SU-DHL-6 (cell line): ENCODE measurements around the gene NFATC1.
A peak's percentile ranks its signal among the peaks of the same experiment; 100 is the strongest.

Experiments used
- H2AFZ ChIP-seq: fragments of 200-600 bp; sonication (generic); 2 replicates; pipeline ENCODE4 v1.6.1; 2014; ENCODE audit warnings: low read depth, mild to moderate bottlenecking, moderate library complexity, mixed read lengths, antibody characterized with exemption, low read length; ENCODE audit not compliant: severe bottlenecking
- H3F3A ChIP-seq: fragments of 200-600 bp; shearing (Covaris generic); 2 replicates; pipeline ENCODE4 v1.6.0; 2016; ENCODE audit warnings: antibody characterized with exemption, mild to moderate bottlenecking; ENCODE audit not compliant: insufficient read depth
- H3K27ac ChIP-seq: fragments of 200-600 bp; sonication (generic); 2 replicates; pipeline ENCODE4 v1.5.1; 2016; ENCODE audit warnings: low read depth, mild to moderate bottlenecking, low read length, moderate library complexity, mixed read lengths
- H3K27me3 ChIP-seq: fragments of 200-600 bp; sonication (generic), shearing (Covaris generic); 2 replicates; pipeline ENCODE4 v1.6.0; 2014; ENCODE audit warnings: mild to moderate bottlenecking, low read length
- H3K36me3 ChIP-seq: fragments of 200-600 bp; sonication (generic); 2 replicates; pipeline ENCODE4 v1.6.1; 2014; ENCODE audit warnings: mild to moderate bottlenecking, low read length, mixed read lengths
- H3K4me2 ChIP-seq: fragments of 300-600, 200-600 bp; shearing (Covaris generic), sonication (generic); 2 replicates; pipeline ENCODE4 v1.6.0; 2014; ENCODE audit warnings: low read length, low read depth, mild to moderate bottlenecking; ENCODE audit not compliant: poor library complexity, severe bottlenecking
- H3K4me3 ChIP-seq: fragments of 200-600 bp; sonication (generic); 2 replicates; pipeline ENCODE4 v1.5.1; 2014; ENCODE audit warnings: antibody characterized with exemption, low read length, mild to moderate bottlenecking, mixed read lengths; ENCODE audit not compliant: insufficient read depth, poor library complexity, severe bottlenecking
- H3K79me2 ChIP-seq: fragments of 200-600 bp; sonication (generic); 2 replicates; pipeline ENCODE4 v1.6.1; 2014; ENCODE audit warnings: mild to moderate bottlenecking, low read length, moderate library complexity; ENCODE audit not compliant: insufficient read depth
- H3K9ac ChIP-seq: fragments of 200-600 bp; sonication (generic); 2 replicates; pipeline ENCODE4 v1.7.0; 2014; ENCODE audit warnings: mild to moderate bottlenecking, low read length
- H3K9me2 ChIP-seq: fragments of 200-600 bp; sonication (generic); replicated peaks from 2 replicates; pipeline ENCODE4 v1.6.1; 2014; ENCODE audit warnings: low read length; ENCODE audit not compliant: insufficient read depth
- H3K9me3 ChIP-seq: fragments of 200-600 bp; sonication (generic); 2 replicates; pipeline ENCODE4 v1.6.1; 2014; ENCODE audit warnings: low read length, mixed read lengths; ENCODE audit not compliant: insufficient read depth
- H4K20me1 ChIP-seq: fragments of 200-600 bp; sonication (generic); 2 replicates; pipeline ENCODE4 v1.6.1; 2014; ENCODE audit warnings: low read depth, mild to moderate bottlenecking, antibody characterized with exemption, low read length, moderate library complexity, mixed read lengths
- EZH2phosphoT487 ChIP-seq: fragments of 200-600 bp; sonication (generic), shearing (Covaris generic); conservative IDR thresholded peaks from 2 replicates; pipeline ENCODE4 v1.6.1; 2018; ENCODE audit warnings: mild to moderate bottlenecking, antibody characterized with exemption, low read length, moderate library complexity, mixed read lengths
- TF ChIP-seq, protein P1 (sequence below): fragments of 200-600 bp; sonication (generic); IDR thresholded peaks from one replicate; pipeline ENCODE4 v1.5.1; 2017; ENCODE audit warnings: antibody characterized with exemption, mild to moderate bottlenecking, low read length, moderate library complexity; ENCODE audit not compliant: insufficient read depth, poor library complexity, severe bottlenecking

The NFATC1 gene

DNA sequence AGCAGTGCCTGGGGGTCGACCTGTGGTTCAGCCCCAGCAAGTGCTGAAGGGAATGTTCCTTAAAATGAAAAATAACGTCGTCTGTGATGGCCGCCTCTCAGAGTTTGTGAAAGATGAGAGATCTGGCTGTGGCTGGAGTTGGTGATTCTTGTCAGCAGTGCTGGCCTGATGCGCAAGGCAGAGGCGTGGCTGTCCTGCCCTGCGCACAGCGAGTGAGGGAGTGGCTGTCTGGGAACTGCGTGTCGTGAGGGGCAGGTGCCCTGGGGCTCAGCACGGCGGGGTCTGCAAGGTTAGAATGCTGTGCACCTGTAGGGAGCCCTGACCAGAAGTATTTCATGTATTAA is 8.8 kb downstream of the NFATC1 start:
- Histone ChIP-seq H3K9me2 (no peaks in the 10 kb centered on the region), H4K20me1 (no peaks in the 10 kb centered on the region), H2AFZ (no peak overlapping the region), H3K79me2 (peaks cover 26% of the 10 kb centered on the region; the same call in 1 of the 2 replicates), H3K9ac (peak overlapping the region; percentile 45), H3K36me3 (no peaks in the 10 kb centered on the region), H3K9me3 (no peaks in the 10 kb centered on the region), H3K27ac (peak overlapping the region; percentile 65; the same call in 1 of the 2 replicates), H3K4me2 (peak overlapping the region; percentile 65), H3K27me3 (no peaks in the 10 kb centered on the region), H3F3A (peaks cover 4% of the 10 kb centered on the region; the same call in 1 of the 2 replicates), H3K4me3 (no peak overlapping the region)
- no peak for TF ChIP-seq EZH2phosphoT487

DNA sequence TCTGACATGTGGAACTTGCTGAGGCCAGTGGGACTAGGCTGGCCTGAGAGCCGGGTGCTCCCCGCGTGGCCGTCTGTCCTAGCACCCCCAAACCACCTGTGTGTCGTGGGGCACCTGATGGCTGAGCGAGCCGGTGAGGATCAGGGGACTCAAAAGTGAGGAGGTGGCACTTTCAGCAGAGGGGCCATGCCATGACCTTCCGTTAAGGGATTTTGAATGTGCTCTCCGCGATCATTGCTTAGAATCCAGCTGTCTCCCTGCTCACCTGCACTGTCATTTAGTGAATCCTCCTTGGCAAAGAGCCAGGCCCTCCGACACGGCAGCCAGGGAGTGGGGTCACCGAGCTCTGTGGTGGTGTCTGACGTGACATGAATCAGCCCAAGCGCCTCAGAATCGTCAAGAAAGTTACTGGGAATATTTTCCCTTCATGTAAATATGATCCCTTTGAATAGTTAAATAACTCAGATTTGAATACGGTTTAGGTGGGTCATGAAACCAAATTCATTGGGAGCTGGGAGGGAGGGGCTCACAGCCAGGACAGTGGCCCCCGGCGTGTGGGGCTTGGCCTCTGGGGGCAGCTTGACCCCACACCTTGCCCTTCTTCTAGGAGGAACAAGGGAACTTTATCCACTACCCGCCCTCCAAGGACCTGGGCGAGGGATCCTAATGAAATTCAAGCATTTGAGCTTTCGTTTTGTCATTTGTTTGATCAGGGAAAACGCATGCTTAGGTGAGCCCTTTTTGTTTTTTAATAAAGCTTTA is 9.5 kb downstream of the NFATC1 start:
- H3K9me2 ChIP-seq = no peaks in the 10 kb centered on the region
- no peaks in the 10 kb centered on the region for H3K27me3 ChIP-seq
- peaks cover 26% of the 10 kb centered on the region; the same call in 1 of the 2 replicates for H3K79me2 ChIP-seq
- TF ChIP-seq EZH2phosphoT487 = no peak
- TF ChIP-seq, protein P1, sequence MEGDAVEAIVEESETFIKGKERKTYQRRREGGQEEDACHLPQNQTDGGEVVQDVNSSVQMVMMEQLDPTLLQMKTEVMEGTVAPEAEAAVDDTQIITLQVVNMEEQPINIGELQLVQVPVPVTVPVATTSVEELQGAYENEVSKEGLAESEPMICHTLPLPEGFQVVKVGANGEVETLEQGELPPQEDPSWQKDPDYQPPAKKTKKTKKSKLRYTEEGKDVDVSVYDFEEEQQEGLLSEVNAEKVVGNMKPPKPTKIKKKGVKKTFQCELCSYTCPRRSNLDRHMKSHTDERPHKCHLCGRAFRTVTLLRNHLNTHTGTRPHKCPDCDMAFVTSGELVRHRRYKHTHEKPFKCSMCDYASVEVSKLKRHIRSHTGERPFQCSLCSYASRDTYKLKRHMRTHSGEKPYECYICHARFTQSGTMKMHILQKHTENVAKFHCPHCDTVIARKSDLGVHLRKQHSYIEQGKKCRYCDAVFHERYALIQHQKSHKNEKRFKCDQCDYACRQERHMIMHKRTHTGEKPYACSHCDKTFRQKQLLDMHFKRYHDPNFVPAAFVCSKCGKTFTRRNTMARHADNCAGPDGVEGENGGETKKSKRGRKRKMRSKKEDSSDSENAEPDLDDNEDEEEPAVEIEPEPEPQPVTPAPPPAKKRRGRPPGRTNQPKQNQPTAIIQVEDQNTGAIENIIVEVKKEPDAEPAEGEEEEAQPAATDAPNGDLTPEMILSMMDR = no peak
- H3K9me3 ChIP-seq = no peaks in the 10 kb centered on the region
- H3K4me2 ChIP-seq = peak overlapping the region; percentile 65
- H3K9ac ChIP-seq = peak overlapping the region; percentile 45
- peak overlapping the region; percentile 65 for H3K27ac ChIP-seq
- peak overlapping the region; percentile 52 for H2AFZ ChIP-seq
- H3K4me3 ChIP-seq = peak overlapping the region; percentile 20
- H3K36me3 ChIP-seq = no peaks in the 10 kb centered on the region
- peaks cover 4% of the 10 kb centered on the region; the same call in 1 of the 2 replicates for H3F3A ChIP-seq
- no peaks in the 10 kb centered on the region for H4K20me1 ChIP-seq

DNA sequence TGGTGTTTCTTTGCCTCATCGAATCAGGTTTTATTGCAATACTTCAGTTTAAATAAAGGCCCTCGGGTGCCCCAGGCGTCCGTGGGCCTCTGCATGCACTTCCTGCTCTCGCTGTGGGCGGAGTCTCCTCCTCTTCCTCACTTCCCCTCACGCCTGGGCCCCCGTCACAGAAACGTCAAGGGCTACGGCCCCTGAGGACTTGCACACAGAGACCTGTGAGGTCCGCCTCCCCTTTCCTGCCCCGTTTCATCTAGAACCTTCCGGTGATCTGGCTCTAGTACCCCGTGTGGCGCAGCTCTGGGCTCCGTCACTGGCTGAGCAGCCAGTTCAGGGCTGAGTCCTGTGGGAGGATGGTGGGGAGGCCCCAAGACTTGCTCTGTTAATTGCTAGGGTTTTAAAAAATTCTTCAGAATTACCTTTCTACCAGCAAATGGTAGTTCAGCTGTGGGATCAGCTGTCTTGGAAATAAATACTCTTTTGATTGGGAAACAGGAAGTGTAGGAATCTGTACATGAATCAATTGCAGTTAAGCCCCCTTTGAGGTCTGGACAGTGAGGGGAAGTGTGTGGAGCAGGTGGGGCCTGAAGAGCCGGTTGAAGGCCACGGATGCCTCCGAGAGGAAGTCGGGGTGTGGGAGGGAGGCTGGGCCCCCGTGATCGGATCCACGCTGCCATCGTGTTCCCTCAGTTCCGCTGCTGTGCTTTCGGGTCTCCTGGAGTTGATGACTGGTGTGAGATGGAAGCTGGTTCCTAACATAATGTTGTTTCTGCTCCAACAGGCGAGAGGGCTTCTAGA is 10.2 kb downstream of the NFATC1 start:
- Histone ChIP-seq H3F3A (peaks cover 4% of the 10 kb centered on the region; the same call in 1 of the 2 replicates), H3K9me2 (no peaks in the 10 kb centered on the region), H3K27ac (peak overlapping the region; percentile 65), H3K4me2 (peak overlapping the region; percentile 65), H3K9me3 (no peaks in the 10 kb centered on the region), H3K36me3 (no peaks in the 10 kb centered on the region), H3K27me3 (no peaks in the 10 kb centered on the region), H3K79me2 (peaks cover 26% of the 10 kb centered on the region; the same call in 1 of the 2 replicates), H2AFZ (peak overlapping the region; percentile 52), H3K9ac (peak overlapping the region; percentile 45), H3K4me3 (peak overlapping the region; percentile 20), H4K20me1 (no peaks in the 10 kb centered on the region)
- no peak for TF ChIP-seq EZH2phosphoT487
- TF ChIP-seq, protein P1 = no peak
